ENCODE data around the gene CAAP1. TPM values are rescaled to one million over a fixed set of nuclear protein-coding genes. Genes with fewer than 3 reads are reported as not detected.
A peak's percentile ranks its signal among the peaks of the same experiment; 100 is the strongest.

CAAP1 gene
- total and polyA plus RNA-seq, 2 of the 8 experiments (the other 6 are each of a cell fraction or from before 2014, with no cell fraction given) = 9.5 to 36.7 TPM

- ChIA-PET CTCF (ENCODE audit: partially characterized antibody) (interaction anchor here (0.9 kb wide), 1 partner anchor 59 kb away, joined by 3 read pairs; no protein-coding TSS in a partner anchor), POLR2A (ENCODE audit: partially characterized antibody) (no interaction called here)
- no peak overlapping the region for H3K56ac ChIP-seq (replicated peaks; ENCODE audit: insufficient read length, low read depth, low read length)
- no peak overlapping the region for H2BK15ac ChIP-seq (ENCODE audit: low read length)
- no peaks in the 10 kb centered on the region for H3K79me2 ChIP-seq (ENCODE audit: control insufficient read depth in 1 of 2, insufficient read depth in 2 of 2, low read length in 2 of 2)
- H3K4me1 ChIP-seq (replicated peaks in 1 of 4; ENCODE audit: control insufficient read depth in 3 of 4, insufficient read depth in 4 of 4, low read length in 3 of 4) = peaks cover 0 to 6% (median 0%) of the 10 kb centered on the region in 4 experiments; a peak in 2 of 7 replicates
- H4K5ac ChIP-seq (ENCODE audit: insufficient read length, low read depth, low read length) = no peak overlapping the region
- H4K8ac ChIP-seq (ENCODE audit: extremely low read depth, insufficient read depth, low read length) = no peak overlapping the region
- no peaks in the 10 kb centered on the region for H3K36me3 ChIP-seq (ENCODE audit: control insufficient read depth in 2 of 4, insufficient read depth in 4 of 4, low read length in 3 of 4)
- H4K20me1 ChIP-seq (replicated peaks in 1 of 2; ENCODE audit: control insufficient read depth in 1 of 2, insufficient read depth in 2 of 2, low read length in 2 of 2) = no peaks in the 10 kb centered on the region
- H2BK5ac ChIP-seq (ENCODE audit: low read depth, low read length) = peak overlapping the region; percentile 6; the same call in 1 of the 2 replicates
- no peak overlapping the region for H2AK5ac ChIP-seq (ENCODE audit: low read depth, low read length)
- H2AFZ ChIP-seq (ENCODE audit: low read length) = peak overlapping the region; percentile 75
- H2BK120ac ChIP-seq (replicated peaks; ENCODE audit: low read depth, low read length) = no peak overlapping the region
- H3K4ac ChIP-seq (replicated peaks; ENCODE audit: insufficient read length, low read depth, low read length) = no peak overlapping the region
- H3K9ac ChIP-seq (replicated peaks in 1 of 4; ENCODE audit: extremely low read depth in 1 of 4, low read depth in 3 of 4, low read length in 3 of 4) = no peak overlapping the region
- H2BK20ac ChIP-seq (ENCODE audit: low read length) = no peak overlapping the region
- no peak overlapping the region for H3K18ac ChIP-seq (ENCODE audit: extremely low read depth, low read length)
- DNase-seq (ENCODE audit: low read depth in 1 of 2, low spot score in 2 of 2) (no peak), FAIRE-seq (no peak)
- 92% methylated on average over 3 of the region's 3 CpGs; no CpG with 5 or more reads in 1 of the 2 experiments for WGBS, 2 experiments (ENCODE audit: extremely low coverage in 1 of 2, insufficient coverage in 1 of 2, insufficient read length in 1 of 2, insufficient replicate concordance in 2 of 2, low coverage in 1 of 2, low lambda C conversion rate in 2 of 2, missing lambda C conversion rate in 1 of 2)
- H3K79me1 ChIP-seq (ENCODE audit: low read depth, low read length) = no peaks in the 10 kb centered on the region
- H2BK12ac ChIP-seq (ENCODE audit: low read depth, low read length) = no peak overlapping the region
- H3K23me2 ChIP-seq (ENCODE audit: low read depth, low read length) = no peaks in the 10 kb centered on the region
- H3K9me3 ChIP-seq (ENCODE audit: insufficient read depth in 2 of 2, low read depth in 1 of 2, low read length in 1 of 2) = no peaks in the 10 kb centered on the region
- no peak overlapping the region for H3K14ac ChIP-seq (ENCODE audit: insufficient read length)
- H4K91ac ChIP-seq (replicated peaks; ENCODE audit: insufficient read length, low read length) = no peak overlapping the region
- no peak overlapping the region for H3K27ac ChIP-seq (ENCODE audit: low read depth, low read length)
- H3K27me3 ChIP-seq (replicated peaks in 1 of 4; ENCODE audit: control insufficient read depth in 3 of 4, extremely low read depth in 1 of 4, insufficient read depth in 3 of 4, low read length in 3 of 4) = no peaks in the 10 kb centered on the region
- no peak overlapping the region for H3K4me3 ChIP-seq (ENCODE audit: extremely low read depth in 1 of 4, insufficient read depth in 2 of 4, low read depth in 3 of 4, low read length in 4 of 4)
- H3K4me2 ChIP-seq (ENCODE audit: insufficient read depth in 1 of 2, low read depth in 2 of 2, low read length in 2 of 2) = no peak overlapping the region
- no peak overlapping the region for H3K23ac ChIP-seq (ENCODE audit: insufficient read length)
- TF ChIP-seq KDM1A (IDR thresholded peaks at IDR 0.05; ENCODE audit: borderline replicate concordance, low read length) (no peak), SP4 (IDR thresholded peaks at IDR 0.05; ENCODE audit: low read length) (no peak), SIX5 (IDR thresholded peaks at IDR 0.05; ENCODE audit: low read depth, low read length) (no peak), SAP30 (IDR thresholded peaks at IDR 0.05; ENCODE audit: insufficient read depth, insufficient replicate concordance, low read length) (no peak), SRF (IDR thresholded peaks at IDR 0.05; ENCODE audit: low read depth, low read length) (no peak), EZH2 (IDR thresholded peaks at IDR 0.05; ENCODE audit: low read depth, low read length, severe bottlenecking) (no peak), CEBPB (IDR thresholded peaks at IDR 0.05; ENCODE audit: low read depth, low read length) (no peak), RBBP5 (IDR thresholded peaks at IDR 0.05; ENCODE audit: borderline replicate concordance, low read depth, low read length) (no peak), FOSL1 (IDR thresholded peaks at IDR 0.05; ENCODE audit: insufficient read depth, low read depth, low read length) (no peak), CBX5 (IDR thresholded peaks at IDR 0.05; ENCODE audit: low read depth, low read length) (no peak), BRCA1 (IDR thresholded peaks at IDR 0.05; ENCODE audit: low read depth, low read length) (no peak), BACH1 (IDR thresholded peaks at IDR 0.05; ENCODE audit: low read length) (no peak)
- TF ChIP-seq, protein P1, sequence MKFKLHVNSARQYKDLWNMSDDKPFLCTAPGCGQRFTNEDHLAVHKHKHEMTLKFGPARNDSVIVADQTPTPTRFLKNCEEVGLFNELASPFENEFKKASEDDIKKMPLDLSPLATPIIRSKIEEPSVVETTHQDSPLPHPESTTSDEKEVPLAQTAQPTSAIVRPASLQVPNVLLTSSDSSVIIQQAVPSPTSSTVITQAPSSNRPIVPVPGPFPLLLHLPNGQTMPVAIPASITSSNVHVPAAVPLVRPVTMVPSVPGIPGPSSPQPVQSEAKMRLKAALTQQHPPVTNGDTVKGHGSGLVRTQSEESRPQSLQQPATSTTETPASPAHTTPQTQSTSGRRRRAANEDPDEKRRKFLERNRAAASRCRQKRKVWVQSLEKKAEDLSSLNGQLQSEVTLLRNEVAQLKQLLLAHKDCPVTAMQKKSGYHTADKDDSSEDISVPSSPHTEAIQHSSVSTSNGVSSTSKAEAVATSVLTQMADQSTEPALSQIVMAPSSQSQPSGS (IDR thresholded peaks at IDR 0.05; ENCODE audit: low read length) = no peak
Observed at GRCh38 chr9:26801772-26802171, 90.8 kb downstream of the CAAP1 start.
